Neural cell (in vitro differentiated cells): ENCODE data around the gene TJP1. TPM values are rescaled to one million over a fixed set of nuclear protein-coding genes. Genes with fewer than 3 reads are reported as not detected.

ENCODE experiments used
- H2AFZ ChIP-seq: fragments of 200-600, 300-800 bp; sonication (generic), shearing (Covaris generic); 2 replicates; pipeline ENCODE4 v1.6.0; 2014; ENCODE audit warnings: low read depth, mild to moderate bottlenecking, antibody characterized with exemption, low read length, moderate library complexity
- H3F3A ChIP-seq: fragments of 200-600 bp; shearing (Covaris generic); 2 replicates; pipeline ENCODE4 v1.6.1; 2016; ENCODE audit warnings: mild to moderate bottlenecking, moderate library complexity, mixed read lengths, antibody characterized with exemption, low read length; ENCODE audit not compliant: insufficient read depth, poor library complexity, severe bottlenecking
- H3K27ac ChIP-seq: fragments of 200-600, 300-800 bp; sonication (generic), shearing (Covaris generic); 2 replicates; pipeline ENCODE4 v1.5.1; 2014; ENCODE audit warnings: mild to moderate bottlenecking, low read length, moderate library complexity
- H3K27me3 ChIP-seq: fragments of 300-800, 200-600 bp; sonication (generic), shearing (Covaris generic); 2 replicates; pipeline ENCODE4 v1.6.0; 2014; ENCODE audit warnings: mild to moderate bottlenecking, low read depth, low read length, moderate library complexity; ENCODE audit not compliant: insufficient read depth
- H3K36me3 ChIP-seq: fragments of 300-800, 200-600 bp; sonication (generic), shearing (Covaris generic); 2 replicates; pipeline ENCODE4 v1.5.1; 2014; ENCODE audit warnings: mild to moderate bottlenecking, antibody characterized with exemption, low read length, moderate library complexity; ENCODE audit not compliant: insufficient read depth
- H3K4me2 ChIP-seq: fragments of 300-800, 200-600 bp; sonication (generic), shearing (Covaris generic); 2 replicates; pipeline ENCODE4 v1.6.0; 2014; ENCODE audit warnings: mild to moderate bottlenecking, low read length
- H3K4me3 ChIP-seq: fragments of 300-800, 200-600 bp; sonication (generic), shearing (Covaris generic); 2 replicates; pipeline ENCODE4 v1.5.1; 2014; ENCODE audit warnings: mild to moderate bottlenecking, low read length, moderate library complexity
- H3K79me2 ChIP-seq: fragments of 200-600 bp; shearing (Covaris generic); replicated peaks from 2 replicates; pipeline ENCODE4 v1.6.0; 2014; ENCODE audit warnings: mild to moderate bottlenecking, low read length, moderate library complexity; ENCODE audit not compliant: insufficient read depth
- H3K9ac ChIP-seq: fragments of 300-800, 200-600 bp; sonication (generic), shearing (Covaris generic); 2 replicates; pipeline ENCODE4 v1.6.1; 2016; ENCODE audit warnings: mild to moderate bottlenecking, low read length, mixed read lengths
- H3K9me2 ChIP-seq: fragments of 200-600 bp; shearing (Covaris generic); 2 replicates; pipeline ENCODE4 v1.6.1; 2016; ENCODE audit warnings: mild to moderate bottlenecking, low read length, mixed read lengths; ENCODE audit not compliant: insufficient read depth
- H3K9me3 ChIP-seq: fragments of 200-600, 300-800 bp; sonication (generic), shearing (Covaris generic); 2 replicates; pipeline ENCODE4 v1.6.1; 2016; ENCODE audit warnings: mild to moderate bottlenecking, mixed run types, low read length, moderate library complexity, mixed read lengths
- H4K20me1 ChIP-seq: fragments of 200-600 bp; shearing (Covaris generic); 2 replicates; pipeline ENCODE4 v1.6.1; 2016; ENCODE audit warnings: mild to moderate bottlenecking, mixed run types; ENCODE audit not compliant: insufficient read depth
- EP300 ChIP-seq: fragments of 450-650 bp; conservative IDR thresholded peaks from 2 replicates; pipeline ENCODE4 v1.6.1; 2014; ENCODE audit warnings: antibody characterized with exemption, mild to moderate bottlenecking, moderate library complexity; ENCODE audit not compliant: poor library complexity, severe bottlenecking
- EZH2 ChIP-seq: fragments of 200-600, 300-800 bp; shearing (Covaris generic), sonication (generic); IDR thresholded peaks from 2 replicates; pipeline ENCODE4 v1.6.1; 2014; ENCODE audit warnings: antibody characterized with exemption, low read length, borderline replicate concordance, mild to moderate bottlenecking; ENCODE audit not compliant: insufficient read depth, poor library complexity, severe bottlenecking
- MXI1 ChIP-seq: fragments of 450-650 bp; conservative IDR thresholded peaks from 2 replicates; pipeline ENCODE4 v1.6.1; 2014; ENCODE audit warnings: antibody characterized with exemption, mild to moderate bottlenecking; ENCODE audit not compliant: poor library complexity, severe bottlenecking
- POLR2AphosphoS5 ChIP-seq: IDR thresholded peaks from 2 replicates; pipeline ENCODE4 v1.6.1; 2012
- RAD21 ChIP-seq: fragments of 450-650 bp; conservative IDR thresholded peaks from 2 replicates; pipeline ENCODE4 v1.6.1; 2014; ENCODE audit warnings: antibody characterized with exemption, mild to moderate bottlenecking, moderate library complexity
- SMC3 ChIP-seq: fragments of 450-650 bp; conservative IDR thresholded peaks from 2 replicates; pipeline ENCODE4 v1.6.1; 2014; ENCODE audit warnings: antibody characterized with exemption, mild to moderate bottlenecking, moderate library complexity; ENCODE audit not compliant: poor library complexity
- TAF1 ChIP-seq: IDR thresholded peaks from 2 replicates; pipeline ENCODE4 v1.6.1; 2012; ENCODE audit warnings: low read depth
- polyA plus RNA-seq: library from polyadenylated mRNA; depleted of rRNA; stranded (reverse); fragments of >200 nt; gene quantifications from 2 replicates; pipeline ENCODE4 v1.2.3, GENCODE V29; 2014
- TF ChIP-seq, protein P1 (sequence below): fragments of 450-650 bp; IDR thresholded peaks from 2 replicates; pipeline ENCODE4 v1.5.1; 2014; ENCODE audit warnings: antibody characterized with exemption, mild to moderate bottlenecking, moderate library complexity; ENCODE audit not compliant: poor library complexity, severe bottlenecking
- TF ChIP-seq, protein P2 (sequence below): IDR thresholded peaks from 2 replicates; pipeline ENCODE4 v1.6.1; 2012; ENCODE audit warnings: borderline replicate concordance

Gene TJP1
- polyA plus RNA-seq, 1 donor from 2014 or later: 6.2 TPM

DNA sequence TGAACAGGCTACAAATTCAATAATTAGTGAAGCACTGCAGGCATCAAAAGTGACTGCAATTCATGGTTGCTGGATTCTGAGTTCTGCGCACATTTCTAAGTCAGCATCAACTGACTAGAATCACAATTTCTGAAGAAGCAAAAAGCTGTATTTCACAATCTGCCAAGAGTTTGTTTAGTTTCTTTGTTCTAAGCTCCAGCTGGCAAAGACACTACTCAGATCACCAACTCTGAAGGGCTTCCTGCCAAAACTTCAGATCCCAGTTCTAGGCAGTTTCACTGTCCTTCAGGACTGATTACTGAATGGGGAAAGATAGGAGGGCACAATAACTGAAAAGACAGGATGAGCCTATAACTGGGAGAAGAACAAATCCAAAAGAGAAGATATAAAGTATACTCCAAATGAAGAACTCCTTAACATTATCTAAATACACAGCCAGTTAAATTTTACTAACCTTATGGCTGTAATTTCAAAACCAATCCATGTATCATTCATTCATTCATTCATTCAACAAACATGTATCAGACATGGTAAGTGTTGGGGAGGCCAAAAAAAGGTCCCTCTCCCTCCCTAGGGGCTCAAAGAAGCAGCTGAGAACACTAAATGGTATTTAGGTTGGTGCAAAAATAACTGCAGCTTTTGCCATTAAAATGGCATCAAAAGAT lies 17.1 kb downstream of the TJP1 start:
- Histone ChIP-seq H3K4me2 (no peak overlapping the region), H3K9me3 (no peaks in the 10 kb centered on the region), H3K9ac (no peak overlapping the region), H3K4me3 (no peak overlapping the region), H3K9me2 (no peaks in the 10 kb centered on the region), H3K27me3 (no peaks in the 10 kb centered on the region), H2AFZ (no peak overlapping the region), H4K20me1 (no peaks in the 10 kb centered on the region), H3K79me2 (peaks cover 79% of the 10 kb centered on the region), H3K36me3 (no peaks in the 10 kb centered on the region), H3F3A (no peaks in the 10 kb centered on the region), H3K27ac (no peak overlapping the region)
- TF ChIP-seq, protein P1, sequence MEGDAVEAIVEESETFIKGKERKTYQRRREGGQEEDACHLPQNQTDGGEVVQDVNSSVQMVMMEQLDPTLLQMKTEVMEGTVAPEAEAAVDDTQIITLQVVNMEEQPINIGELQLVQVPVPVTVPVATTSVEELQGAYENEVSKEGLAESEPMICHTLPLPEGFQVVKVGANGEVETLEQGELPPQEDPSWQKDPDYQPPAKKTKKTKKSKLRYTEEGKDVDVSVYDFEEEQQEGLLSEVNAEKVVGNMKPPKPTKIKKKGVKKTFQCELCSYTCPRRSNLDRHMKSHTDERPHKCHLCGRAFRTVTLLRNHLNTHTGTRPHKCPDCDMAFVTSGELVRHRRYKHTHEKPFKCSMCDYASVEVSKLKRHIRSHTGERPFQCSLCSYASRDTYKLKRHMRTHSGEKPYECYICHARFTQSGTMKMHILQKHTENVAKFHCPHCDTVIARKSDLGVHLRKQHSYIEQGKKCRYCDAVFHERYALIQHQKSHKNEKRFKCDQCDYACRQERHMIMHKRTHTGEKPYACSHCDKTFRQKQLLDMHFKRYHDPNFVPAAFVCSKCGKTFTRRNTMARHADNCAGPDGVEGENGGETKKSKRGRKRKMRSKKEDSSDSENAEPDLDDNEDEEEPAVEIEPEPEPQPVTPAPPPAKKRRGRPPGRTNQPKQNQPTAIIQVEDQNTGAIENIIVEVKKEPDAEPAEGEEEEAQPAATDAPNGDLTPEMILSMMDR: no peak
- no peak for TF ChIP-seq MXI1
- TF ChIP-seq EP300: no peak
- TF ChIP-seq POLR2AphosphoS5: no peak
- TF ChIP-seq, protein P2, sequence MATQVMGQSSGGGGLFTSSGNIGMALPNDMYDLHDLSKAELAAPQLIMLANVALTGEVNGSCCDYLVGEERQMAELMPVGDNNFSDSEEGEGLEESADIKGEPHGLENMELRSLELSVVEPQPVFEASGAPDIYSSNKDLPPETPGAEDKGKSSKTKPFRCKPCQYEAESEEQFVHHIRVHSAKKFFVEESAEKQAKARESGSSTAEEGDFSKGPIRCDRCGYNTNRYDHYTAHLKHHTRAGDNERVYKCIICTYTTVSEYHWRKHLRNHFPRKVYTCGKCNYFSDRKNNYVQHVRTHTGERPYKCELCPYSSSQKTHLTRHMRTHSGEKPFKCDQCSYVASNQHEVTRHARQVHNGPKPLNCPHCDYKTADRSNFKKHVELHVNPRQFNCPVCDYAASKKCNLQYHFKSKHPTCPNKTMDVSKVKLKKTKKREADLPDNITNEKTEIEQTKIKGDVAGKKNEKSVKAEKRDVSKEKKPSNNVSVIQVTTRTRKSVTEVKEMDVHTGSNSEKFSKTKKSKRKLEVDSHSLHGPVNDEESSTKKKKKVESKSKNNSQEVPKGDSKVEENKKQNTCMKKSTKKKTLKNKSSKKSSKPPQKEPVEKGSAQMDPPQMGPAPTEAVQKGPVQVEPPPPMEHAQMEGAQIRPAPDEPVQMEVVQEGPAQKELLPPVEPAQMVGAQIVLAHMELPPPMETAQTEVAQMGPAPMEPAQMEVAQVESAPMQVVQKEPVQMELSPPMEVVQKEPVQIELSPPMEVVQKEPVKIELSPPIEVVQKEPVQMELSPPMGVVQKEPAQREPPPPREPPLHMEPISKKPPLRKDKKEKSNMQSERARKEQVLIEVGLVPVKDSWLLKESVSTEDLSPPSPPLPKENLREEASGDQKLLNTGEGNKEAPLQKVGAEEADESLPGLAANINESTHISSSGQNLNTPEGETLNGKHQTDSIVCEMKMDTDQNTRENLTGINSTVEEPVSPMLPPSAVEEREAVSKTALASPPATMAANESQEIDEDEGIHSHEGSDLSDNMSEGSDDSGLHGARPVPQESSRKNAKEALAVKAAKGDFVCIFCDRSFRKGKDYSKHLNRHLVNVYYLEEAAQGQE: no peak
- no peak for TF ChIP-seq EZH2
- no peak for TF ChIP-seq TAF1
- no peak for TF ChIP-seq RAD21
- TF ChIP-seq SMC3: no peak

DNA sequence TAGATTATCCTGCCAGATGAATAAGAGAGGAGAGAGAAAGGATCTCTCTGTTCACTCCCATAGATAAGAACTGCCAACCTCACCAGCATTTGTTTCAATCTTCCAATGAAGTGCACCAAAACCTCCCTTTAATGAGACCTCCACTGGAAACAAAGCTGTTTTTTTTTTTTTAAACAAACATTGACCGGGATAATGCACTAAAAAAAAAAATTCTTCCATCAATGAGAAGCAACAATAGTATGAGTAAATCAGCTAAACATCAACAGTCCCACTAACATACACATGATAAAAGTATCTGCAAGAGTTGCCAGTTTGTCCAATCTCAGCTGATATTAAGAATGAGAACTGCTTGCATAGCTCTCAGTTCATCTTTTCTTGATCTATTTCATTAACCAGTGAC lies 19.9 kb downstream of the TJP1 start:
- no peak overlapping the region for H3K4me2 ChIP-seq
- H3K4me3 ChIP-seq: no peak overlapping the region
- no peaks in the 10 kb centered on the region for H3F3A ChIP-seq
- no peak overlapping the region for H3K27ac ChIP-seq
- H3K36me3 ChIP-seq: no peaks in the 10 kb centered on the region
- H4K20me1 ChIP-seq: no peaks in the 10 kb centered on the region
- H3K9ac ChIP-seq: no peak overlapping the region
- no peaks in the 10 kb centered on the region for H3K27me3 ChIP-seq
- H3K9me2 ChIP-seq: no peaks in the 10 kb centered on the region
- TF ChIP-seq EZH2 (no peak), SMC3 (no peak), TAF1 (no peak), EP300 (no peak), RAD21 (no peak), MXI1 (no peak), POLR2AphosphoS5 (no peak)
- TF ChIP-seq, protein P2: no peak
- TF ChIP-seq, protein P1: no peak
- H3K9me3 ChIP-seq: no peaks in the 10 kb centered on the region
- no peak overlapping the region for H2AFZ ChIP-seq
- peaks cover 64% of the 10 kb centered on the region for H3K79me2 ChIP-seq
